GM19025 (cell line): ENCODE results near the gene KCTD14.
"Not testable (repeated sequence)": the region's sequence is repeated elsewhere in the genome, so short reads cannot be mapped to it uniquely, and the experiment has no call there.

Source experiments
- ATAC-seq: cut with Tn5 transposase; IDR thresholded peaks from one replicate; pipeline ENCODE4 v1.9.1; 2021; ENCODE audit warnings: mild to moderate bottlenecking, low read depth, moderate library complexity; ENCODE audit not compliant: unreplicated experiment

Gene KCTD14

DNA sequence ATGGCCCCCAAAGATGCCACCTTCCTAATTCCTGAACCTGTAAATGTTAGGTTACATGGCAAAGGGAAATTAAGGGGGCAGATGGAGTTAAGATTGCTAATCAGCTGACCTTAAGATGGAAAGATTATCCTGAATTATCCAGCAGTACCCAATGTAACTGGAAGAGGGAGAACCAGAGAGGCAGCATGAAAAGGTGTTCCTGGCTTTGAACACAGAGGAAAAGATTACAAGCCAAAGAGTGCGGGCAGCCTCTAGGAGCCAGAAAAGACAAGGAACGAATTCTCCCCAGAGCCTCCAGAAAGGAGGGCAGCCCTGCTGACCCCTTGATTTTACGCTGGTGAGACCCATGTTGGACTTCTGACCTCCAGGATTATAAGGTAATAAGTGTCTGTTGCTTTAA is 25.5 kb upstream of the KCTD14 start:
- no peak for ATAC-seq

DNA sequence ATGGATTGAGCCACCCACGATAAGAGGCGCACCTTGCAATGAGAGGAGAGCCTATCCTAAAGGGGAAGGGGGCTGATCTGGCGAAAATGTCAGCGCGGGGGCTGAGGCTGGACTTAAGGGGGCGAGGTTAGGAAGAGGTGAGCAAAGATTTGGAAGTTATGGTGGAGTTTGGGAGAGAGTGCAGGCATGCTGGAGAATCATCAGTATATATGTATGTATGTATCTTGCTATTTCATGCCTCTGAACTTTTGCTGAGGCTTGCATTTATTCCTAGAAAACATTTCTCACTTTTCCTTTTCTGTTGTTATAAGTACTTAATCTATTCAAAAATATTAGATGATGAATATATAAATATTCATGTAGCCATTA is 23.4 kb upstream of the KCTD14 start:
- no peak for ATAC-seq

DNA sequence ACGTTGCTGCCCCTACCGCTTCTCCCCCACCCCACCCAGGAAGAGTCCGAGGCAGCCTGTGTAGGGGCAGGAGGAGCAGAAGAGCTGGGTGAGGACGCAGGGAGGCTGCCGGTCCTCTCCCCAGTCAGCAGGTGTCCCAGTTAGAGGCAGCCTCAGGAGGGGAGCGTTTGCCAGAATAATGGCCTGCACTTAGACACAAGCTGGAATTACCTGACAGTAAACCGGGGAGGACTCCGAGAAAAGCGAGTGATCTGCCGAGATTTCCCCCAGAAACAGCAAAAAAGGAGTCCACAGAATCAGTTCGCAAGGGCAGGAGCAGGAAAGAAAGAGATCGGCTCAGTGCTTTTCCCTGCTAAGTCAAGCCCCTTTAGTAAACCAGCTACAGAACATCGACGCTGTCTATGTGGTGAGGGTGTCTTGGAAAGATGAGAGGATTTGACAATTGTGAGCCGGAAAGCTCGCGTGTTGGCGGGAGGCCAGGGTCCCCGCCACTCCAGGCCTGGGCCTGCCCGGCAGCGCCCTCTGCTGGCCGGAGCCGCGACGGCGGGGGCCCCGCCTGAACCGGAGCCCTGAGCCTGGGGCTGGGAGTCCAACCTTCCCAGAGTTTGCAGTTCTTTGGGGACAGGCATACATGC is 22.9 kb upstream of the KCTD14 start:
- no peak for ATAC-seq

DNA sequence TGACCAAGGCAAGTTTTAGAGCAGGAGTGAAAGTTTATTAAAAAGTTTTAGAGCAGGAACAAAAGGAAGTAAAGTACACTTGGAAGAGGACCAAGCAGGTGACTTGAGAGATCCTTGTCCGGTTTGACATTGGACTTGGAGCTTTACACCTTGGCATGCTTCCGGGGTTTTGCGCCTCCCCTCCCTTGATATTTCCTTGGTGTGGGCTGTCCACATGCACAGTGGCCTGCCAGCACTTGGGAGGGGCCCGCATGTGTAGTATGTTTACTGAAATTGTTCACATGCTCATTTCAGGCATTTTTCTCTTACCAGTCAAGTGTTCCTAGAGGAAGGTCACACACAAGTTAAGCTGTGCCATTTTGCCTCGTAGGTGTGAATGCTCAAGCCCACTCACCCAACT is 21.6 kb upstream of the KCTD14 start:
- no peak for ATAC-seq

DNA sequence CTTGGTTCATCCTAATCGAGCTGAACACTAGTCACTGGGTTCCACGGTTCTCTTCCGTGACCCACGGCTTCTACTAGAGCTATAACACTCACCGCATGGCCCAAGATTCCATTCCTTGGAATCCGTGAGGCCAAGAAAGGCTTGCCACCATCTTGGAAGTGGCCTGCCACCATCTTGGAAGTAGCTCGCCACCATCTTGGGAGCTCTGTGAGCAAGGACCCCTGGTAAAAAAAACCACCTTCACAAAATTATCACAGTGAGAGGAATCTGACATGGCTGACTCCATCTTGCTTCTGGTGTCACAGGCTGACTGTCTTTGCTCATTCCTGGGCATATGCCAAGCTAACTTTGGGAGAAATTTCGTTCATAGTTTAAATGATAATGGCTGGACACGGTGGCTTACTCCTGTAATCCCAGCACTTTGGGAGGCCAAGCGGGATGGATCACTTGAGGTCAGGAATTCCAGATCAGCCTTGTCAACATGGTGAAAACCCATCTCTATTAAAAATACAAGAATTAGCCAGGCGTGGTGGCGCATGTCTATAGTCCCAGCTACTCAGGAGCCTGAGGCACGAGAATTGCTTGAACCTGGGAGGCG is 18.9 kb upstream of the KCTD14 start:
- ATAC-seq: no peak

DNA sequence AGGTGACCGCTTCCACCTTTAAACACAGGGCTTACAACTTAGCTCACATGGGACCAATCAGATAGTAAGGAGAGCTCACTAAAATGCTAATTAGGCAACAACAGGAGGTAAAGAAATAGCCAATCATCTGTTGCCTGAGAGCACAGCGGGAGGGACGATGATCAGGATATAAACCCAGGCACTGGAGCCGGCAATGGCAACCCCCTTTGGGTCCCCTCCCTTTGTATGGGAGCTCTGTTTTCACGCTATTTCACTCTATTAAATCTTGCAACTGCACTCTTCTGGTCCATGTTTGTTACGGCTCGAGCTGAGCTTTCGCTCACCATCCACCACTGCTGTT is 18.3 kb upstream of the KCTD14 start:
- ATAC-seq: not testable (repeated sequence)

DNA sequence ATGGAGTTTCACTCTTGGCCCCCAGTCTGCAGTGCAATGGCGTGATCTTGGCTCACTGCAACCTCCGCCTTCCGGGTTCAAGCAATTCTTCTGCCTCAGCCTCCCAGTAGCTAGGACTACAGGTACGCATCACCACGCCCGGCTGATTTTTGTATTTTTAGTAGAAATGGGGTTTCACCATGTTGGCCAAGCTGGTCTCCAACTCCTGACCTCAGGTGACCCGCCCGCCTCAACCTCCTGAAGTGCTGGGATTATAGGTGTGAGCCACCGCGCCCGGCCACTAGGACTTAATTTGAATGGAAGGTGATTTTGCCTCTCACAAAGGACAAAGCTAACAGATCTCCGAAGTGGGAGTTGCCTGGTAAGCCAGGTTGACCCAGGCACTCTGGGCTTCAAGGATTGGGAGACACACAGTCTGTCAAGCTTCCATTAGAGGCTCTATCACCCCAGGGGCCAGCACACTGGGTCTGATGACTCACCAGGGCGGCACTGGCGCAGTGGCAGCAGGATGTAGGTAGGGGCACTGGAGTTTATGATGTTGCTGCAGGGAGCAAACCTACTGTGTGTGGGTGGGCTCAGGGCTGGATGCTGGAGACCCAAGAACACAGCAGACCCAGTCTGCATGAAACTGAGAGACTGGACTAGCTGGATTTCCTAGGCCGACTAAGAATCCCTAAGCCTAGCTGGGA is 17.8 kb upstream of the KCTD14 start:
- ATAC-seq: no peak

DNA sequence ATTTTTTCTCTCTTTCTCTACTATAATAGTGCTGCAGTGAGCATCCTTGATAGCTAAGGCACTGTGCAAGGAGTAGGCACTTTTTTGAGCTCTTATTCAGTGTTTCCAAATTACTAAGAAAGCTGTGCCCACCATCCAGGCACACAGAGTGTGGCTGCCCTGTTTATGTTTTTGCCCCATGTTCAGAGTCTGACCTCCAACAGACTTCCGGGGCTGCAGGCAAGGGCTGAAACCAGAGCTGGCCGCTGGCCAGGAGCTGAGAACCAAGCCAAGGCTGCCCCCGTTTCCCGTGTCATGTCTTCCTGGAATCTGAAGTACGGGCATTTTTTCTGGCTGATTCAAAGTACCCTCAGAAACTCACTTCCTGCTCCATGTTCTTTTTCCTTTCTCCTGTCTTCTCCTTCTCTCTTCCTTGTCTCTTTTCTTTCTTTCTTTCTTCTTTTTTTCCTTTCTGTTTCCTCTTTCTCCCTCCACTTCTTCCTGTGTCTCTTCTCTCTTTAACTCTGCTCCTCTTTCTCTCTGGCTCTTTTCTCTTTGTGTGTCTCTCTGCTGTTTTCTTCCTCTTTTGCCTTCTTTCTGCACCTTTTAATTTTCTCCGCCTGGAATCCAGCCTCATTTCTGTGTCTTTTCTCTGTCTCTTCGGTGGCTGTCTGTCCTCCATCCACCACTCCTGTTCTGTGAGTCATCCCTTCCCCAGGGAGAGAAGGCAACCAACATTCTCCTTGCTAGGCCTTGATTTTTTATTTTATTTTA is 17.0 kb upstream of the KCTD14 start:
- ATAC-seq: no peak

DNA sequence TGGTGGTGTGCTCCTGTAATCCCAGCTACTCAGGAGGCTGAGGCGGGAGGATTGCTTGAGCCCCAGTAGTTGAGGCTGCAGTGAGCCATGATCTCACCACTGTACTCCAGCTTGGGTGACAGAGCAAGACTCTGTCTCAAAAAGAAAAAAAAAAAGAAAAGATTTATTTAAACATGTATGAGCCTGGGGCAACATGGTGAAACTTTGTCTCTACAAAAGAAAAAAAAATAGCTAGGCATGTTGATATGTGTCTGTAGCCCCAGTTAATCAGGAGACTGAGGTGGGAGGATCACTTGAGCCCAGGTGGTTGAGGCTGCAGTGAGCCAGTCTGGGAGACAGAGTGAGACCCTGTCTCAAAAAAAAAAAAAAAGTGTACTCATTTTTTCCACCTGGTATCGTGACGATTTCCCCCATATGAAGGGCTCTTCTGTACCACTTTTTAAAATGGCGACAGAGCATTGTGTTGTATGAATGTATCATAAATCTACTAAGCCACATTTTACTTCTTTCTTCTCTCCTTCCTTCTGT is 16.4 kb upstream of the KCTD14 start:
- ATAC-seq: no peak

DNA sequence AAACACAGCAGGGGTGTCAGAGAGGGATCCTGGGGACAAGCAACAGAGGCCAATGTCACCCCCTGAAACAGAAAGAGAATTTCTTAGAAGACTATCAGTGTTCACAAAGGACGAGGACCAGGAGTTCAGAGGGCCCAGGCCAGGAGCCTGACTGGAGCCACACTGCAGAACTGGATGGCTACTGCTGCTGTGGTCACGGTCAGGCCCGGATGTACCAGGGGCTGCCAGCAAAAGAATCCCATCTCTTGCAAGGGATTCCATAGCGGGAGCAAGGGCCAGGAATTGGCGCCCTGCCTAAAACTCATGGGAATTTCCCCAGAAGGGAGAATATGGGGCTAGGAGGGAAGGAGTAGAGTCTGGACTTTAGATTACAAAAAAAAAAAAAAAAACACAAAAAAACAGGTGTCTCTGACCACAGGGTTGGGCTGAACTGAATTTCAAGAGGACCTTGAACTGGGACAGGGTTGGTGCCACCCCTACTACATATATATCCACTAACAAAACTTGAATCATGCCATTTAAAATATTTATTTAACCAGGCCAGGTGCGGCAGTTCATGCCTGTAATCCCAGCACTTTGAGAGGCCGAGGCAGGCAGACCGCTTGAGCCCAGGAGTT is 15.7 kb upstream of the KCTD14 start:
- ATAC-seq: no peak

DNA sequence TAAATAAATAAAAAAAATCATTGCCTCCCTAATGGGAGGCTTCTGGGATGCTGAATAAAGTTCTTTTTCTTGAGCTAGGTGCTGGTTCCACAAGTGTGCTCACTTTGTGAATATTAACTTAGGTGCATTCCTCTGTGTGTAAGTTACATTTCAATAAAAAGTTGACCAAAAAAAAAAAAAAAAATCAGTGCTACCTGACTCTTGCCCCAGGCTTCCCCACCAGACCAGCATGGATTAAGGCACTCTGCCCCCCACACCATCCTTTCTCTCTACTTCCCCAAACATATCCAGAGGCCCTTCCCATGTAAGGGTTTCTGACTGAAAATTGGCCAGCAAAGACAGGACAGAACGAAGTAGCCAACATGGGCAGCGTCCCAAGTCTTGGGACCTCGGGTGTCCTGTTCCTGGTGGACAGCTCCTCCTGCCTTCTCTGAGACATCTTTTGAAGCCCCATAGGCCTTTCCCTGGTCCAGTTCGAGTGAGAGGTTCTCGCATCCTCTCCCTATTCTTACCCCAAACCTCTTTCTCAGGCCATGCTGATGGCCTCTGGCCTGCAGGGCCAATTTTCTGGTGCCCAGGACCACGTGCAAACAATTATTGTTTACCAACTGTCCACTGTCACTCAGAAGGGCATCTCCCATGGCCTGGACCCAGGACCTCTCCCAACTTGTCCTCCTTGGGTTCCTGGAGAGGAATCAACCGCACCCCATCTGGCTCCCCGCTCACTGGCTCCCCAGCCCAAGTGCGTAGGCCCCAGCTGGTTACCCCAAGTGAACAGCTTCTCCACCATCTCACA is 14.9 kb upstream of the KCTD14 start:
- ATAC-seq: no peak

DNA sequence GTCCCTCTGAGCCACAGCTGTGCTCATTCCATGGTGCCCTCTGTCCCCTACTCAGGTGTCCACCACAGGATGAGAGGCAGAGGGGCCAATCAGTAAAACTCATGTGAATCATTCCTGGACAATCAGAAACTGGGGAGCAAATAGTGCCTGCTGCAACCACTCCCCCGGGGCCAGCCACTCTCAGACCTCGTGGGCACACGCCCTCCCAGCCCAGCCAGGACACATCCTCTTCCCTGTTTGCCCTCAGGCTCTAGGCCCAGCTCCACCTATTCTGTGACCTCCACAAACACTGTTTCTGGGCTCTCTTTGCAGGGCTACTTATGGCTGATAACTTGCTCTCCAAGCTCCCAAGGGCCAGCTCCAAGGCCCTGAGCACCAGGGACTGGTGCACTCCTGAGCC is 14.0 kb upstream of the KCTD14 start:
- no peak for ATAC-seq

DNA sequence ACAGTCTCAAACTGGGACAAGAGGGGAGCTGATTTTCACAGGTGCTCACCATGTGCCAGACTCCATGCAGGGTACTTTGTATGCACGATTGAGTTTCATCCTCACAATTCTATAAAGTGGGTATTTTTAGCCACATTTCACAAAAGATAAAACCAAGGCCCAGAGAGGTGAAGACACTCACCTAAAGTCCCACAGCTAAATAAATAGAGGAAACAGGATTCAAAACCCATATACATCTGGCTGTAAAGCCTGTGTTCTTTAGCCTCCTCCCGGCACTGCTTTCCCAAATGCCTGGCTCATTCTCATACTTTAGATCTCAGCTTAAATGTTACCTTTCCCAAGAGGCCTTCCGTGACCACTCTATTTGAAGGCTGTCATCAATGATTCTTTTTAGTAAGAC is 13.2 kb upstream of the KCTD14 start:
- ATAC-seq: no peak

DNA sequence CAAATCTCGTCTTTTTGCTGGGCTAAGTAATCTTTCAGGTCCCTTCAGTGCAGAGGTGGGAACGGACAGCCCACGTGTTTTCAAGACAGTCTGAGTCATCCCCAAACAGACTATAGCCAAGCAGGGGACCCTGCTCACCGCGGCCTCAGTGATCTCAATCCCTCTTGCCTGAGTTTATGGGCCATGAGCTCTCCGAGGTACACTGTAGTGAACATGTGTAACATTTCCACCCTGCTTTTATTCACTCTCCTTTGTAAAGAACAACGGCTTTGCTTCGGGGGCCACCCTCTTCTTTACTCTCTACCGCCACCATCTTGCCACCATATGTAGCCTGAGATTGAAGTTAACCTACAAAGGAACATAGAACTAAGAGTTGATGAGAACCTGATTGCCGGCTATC is 11.5 kb upstream of the KCTD14 start:
- no peak for ATAC-seq

DNA sequence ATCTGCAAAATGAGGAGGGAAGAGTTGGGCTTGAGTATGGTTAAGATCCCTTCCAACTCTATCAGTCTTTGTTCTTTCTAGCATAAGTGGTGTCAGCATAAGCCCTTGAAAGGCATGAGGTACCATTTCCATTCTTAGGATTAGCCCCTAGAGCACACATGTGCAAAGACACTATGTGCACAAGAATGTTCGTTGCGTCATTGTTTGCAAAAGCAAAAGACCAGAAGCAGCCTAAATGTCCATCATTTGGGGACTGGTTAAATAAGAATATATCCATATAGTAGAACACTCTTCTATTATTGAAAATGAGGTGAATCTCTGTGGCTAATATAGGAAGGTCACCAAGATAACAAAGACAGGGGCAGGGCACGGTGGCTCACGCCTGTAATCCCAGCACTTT is 10.0 kb upstream of the KCTD14 start:
- ATAC-seq: no peak

DNA sequence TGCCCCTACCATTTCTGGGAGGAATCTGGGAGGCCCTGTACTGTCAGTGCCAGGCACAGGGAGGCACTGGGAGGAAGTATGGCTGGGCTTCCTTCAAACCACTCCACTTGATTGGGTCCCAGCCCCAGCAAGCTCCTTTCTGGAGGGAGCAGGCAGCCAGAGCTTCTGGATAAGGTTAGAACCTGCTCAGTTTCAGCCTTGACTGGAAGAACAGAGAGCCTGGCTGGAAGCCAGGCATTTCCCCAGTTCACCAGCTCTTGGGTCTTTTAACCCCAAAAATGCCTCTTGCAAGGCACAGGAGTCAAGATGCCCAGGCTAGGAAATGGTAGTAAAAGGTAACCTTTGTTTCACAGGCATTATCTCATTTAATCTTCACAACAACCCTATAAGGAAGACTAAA is 9.0 kb upstream of the KCTD14 start:
- ATAC-seq: no peak

DNA sequence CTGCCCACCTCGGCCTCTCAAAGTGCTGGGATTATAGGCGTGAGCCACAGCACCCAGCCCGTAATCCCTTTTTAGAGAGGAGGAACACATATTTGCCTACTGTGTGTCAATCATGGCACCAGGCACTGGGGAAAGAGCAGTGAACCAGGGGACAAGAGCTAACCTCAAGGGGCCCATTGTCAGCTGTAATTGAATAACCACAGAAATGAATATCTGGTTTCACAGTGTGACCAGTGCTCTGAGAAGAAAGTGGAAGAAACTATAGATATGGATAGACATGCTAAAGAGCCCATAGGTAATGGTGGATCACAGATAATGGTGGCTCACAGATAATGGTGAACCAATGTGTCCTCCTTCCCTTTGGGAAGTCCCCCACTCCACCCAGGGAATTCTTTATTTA is 8.6 kb upstream of the KCTD14 start:
- no peak for ATAC-seq

DNA sequence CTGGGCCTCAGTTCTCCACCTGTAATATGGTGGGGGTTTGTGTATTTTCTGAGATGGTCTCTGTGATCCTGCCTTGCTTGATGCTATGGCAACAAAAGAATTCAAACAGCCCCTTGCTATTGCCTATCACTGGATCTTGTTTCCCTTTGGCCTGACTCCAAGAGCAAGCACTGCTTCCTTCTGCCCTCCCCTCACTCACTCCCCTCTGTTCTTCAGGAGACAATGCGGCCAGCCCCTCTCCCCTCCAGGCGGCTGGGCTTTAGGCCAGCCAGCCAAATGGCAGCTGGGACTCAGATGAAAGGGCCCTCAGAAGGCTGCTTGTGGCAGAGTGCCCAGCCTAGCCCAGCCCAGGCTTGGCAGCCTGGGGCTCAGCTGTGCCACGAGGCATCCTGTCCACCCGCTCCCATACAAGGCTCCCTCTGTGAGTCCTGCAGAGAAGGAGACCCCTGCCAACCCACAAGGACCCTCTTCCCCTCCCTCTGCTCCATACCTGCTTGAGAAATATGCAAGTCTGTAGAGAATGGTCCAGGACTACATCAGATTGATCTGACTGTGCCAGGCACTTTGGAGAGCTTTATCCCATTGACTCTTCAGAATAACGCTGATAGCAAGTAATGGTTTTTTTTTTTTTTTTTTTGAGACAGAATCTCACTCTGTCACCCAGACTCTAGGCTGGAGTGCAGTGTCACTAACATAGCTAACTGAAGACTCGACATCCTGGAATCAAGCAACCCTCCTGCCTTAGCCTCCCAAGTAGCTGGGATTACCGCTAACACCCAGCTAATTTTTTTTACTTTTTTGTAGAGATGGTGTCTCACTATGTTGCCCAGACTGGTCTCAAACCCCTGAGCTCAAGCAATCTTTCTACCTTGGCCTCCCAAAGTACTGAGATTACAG is 7.6 kb upstream of the KCTD14 start:
- no peak for ATAC-seq

DNA sequence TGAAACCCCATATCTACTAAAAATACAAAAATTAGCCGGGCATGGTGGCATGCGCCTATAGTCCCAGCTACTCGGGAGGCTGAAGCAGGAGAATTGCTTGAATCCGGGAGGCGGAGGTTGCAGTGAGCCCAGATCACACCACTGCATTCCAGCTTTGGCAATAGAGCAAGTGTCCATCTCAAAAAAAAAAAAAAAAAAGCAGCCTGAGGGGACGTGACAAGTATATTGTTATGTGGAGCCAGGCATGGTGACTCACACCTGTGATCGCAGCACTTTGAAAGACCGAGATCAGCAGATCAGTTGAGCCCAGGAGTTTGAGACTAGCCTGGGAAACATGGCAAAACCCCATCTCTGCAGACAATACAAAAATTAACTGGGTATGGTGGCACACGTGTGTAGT is 5.3 kb upstream of the KCTD14 start:
- ATAC-seq: not testable (repeated sequence)
